ENCODE measurements around the gene SLC2A9. TPM values are rescaled to one million over a fixed set of nuclear protein-coding genes. Genes with fewer than 3 reads are reported as not detected.
"Not testable (repeated sequence)": the region's sequence is repeated elsewhere in the genome, so short reads cannot be mapped to it uniquely, and the experiment has no call there.

SLC2A9 gene
- total RNA-seq, 1 donor from 2014 or later, result 3.4 TPM

- no peak for DNase-seq (ENCODE audit: low spot score)
- no peak overlapping the region for H3K4me3 Mint-ChIP-seq
- H3K27me3 Mint-ChIP-seq (ENCODE audit: insufficient read depth), result peaks cover 24% of the 10 kb centered on the region
- no peaks in the 10 kb centered on the region for H3K36me3 Mint-ChIP-seq (ENCODE audit: low read depth)
- H3K4me1 Mint-ChIP-seq (ENCODE audit: low read depth), result peaks cover 13% of the 10 kb centered on the region
- no peaks in the 10 kb centered on the region for H3K9me3 Mint-ChIP-seq
- H3K27ac Mint-ChIP-seq, result no peak overlapping the region
- intact Hi-C loops (cut with micrococcal nuclease), result loop anchor here (2.0 to 10.0 kb wide), 3 partner anchors 195 to 923 kb away; no protein-coding TSS in a partner anchor
Observed at GRCh38 chr4:9811806-9812205, 209.5 kb downstream of the SLC2A9 start.

GRCh38 chr4:9808077-9808476 is 213.2 kb downstream of the SLC2A9 start:
- Mint-ChIP-seq H3K4me1 (ENCODE audit: low read depth) (peaks cover 8% of the 10 kb centered on the region), H3K27ac (no peak overlapping the region), H3K27me3 (ENCODE audit: insufficient read depth) (peaks cover 18% of the 10 kb centered on the region), H3K9me3 (no peaks in the 10 kb centered on the region), H3K4me3 (no peak overlapping the region), H3K36me3 (ENCODE audit: low read depth) (no peaks in the 10 kb centered on the region)
- intact Hi-C loops (cut with micrococcal nuclease), result no loop called here
- DNase-seq (ENCODE audit: low spot score), result no peak

- Mint-ChIP-seq H3K4me3 (no peak overlapping the region), H3K27ac (no peak overlapping the region), H3K27me3 (ENCODE audit: insufficient read depth) (peaks cover 16% of the 10 kb centered on the region), H3K36me3 (ENCODE audit: low read depth) (no peaks in the 10 kb centered on the region), H3K9me3 (no peaks in the 10 kb centered on the region), H3K4me1 (ENCODE audit: low read depth) (no peaks in the 10 kb centered on the region)
- intact Hi-C loops (cut with micrococcal nuclease), result no loop called here
- no peak for DNase-seq (ENCODE audit: low spot score)
Observed at GRCh38 chr4:9804918-9805317, 216.4 kb downstream of the SLC2A9 start.

- H3K4me3 Mint-ChIP-seq, result no peak overlapping the region
- no peaks in the 10 kb centered on the region for H3K9me3 Mint-ChIP-seq
- DNase-seq (ENCODE audit: low spot score), result no peak
- H3K4me1 Mint-ChIP-seq (ENCODE audit: low read depth), result no peaks in the 10 kb centered on the region
- H3K27me3 Mint-ChIP-seq (ENCODE audit: insufficient read depth), result peaks cover 14% of the 10 kb centered on the region
- H3K27ac Mint-ChIP-seq, result no peak overlapping the region
- intact Hi-C loops (cut with micrococcal nuclease), result no loop called here
- no peaks in the 10 kb centered on the region for H3K36me3 Mint-ChIP-seq (ENCODE audit: low read depth)
Observed at GRCh38 chr4:9800848-9801247, 220.4 kb downstream of the SLC2A9 start.

- H3K4me1 Mint-ChIP-seq (ENCODE audit: low read depth); H3K4me3 Mint-ChIP-seq; H3K27me3 Mint-ChIP-seq (ENCODE audit: insufficient read depth); H3K36me3 Mint-ChIP-seq (ENCODE audit: low read depth); DNase-seq (ENCODE audit: low spot score); H3K27ac Mint-ChIP-seq; intact Hi-C loops (cut with micrococcal nuclease); H3K9me3 Mint-ChIP-seq: not testable (repeated sequence)
Observed at GRCh38 chr4:9796641-9797040, 224.7 kb downstream of the SLC2A9 start.

- Mint-ChIP-seq H3K9me3 (no peaks in the 10 kb centered on the region), H3K4me1 (ENCODE audit: low read depth) (no peaks in the 10 kb centered on the region), H3K27me3 (ENCODE audit: insufficient read depth) (peaks cover 18% of the 10 kb centered on the region), H3K36me3 (ENCODE audit: low read depth) (no peaks in the 10 kb centered on the region), H3K4me3 (no peak overlapping the region), H3K27ac (no peak overlapping the region)
- intact Hi-C loops (cut with micrococcal nuclease), result no loop called here
- no peak for DNase-seq (ENCODE audit: low spot score)
Observed at GRCh38 chr4:9792381-9792780, 228.9 kb downstream of the SLC2A9 start.

- H3K4me3 Mint-ChIP-seq; H3K9me3 Mint-ChIP-seq; intact Hi-C loops (cut with micrococcal nuclease); H3K36me3 Mint-ChIP-seq (ENCODE audit: low read depth); H3K4me1 Mint-ChIP-seq (ENCODE audit: low read depth); DNase-seq (ENCODE audit: low spot score); H3K27ac Mint-ChIP-seq: not testable (repeated sequence)
- H3K27me3 Mint-ChIP-seq (ENCODE audit: insufficient read depth), result peaks cover 43% of the 10 kb centered on the region
Observed at GRCh38 chr4:9785891-9786290, 235.4 kb downstream of the SLC2A9 start.

GRCh38 chr4:9782136-9782436 is 239.2 kb downstream of the SLC2A9 start:
- no peak for DNase-seq (ENCODE audit: low spot score)
- Mint-ChIP-seq H3K27me3 (ENCODE audit: insufficient read depth) (peaks cover 35% of the 10 kb centered on the region), H3K36me3 (ENCODE audit: low read depth) (no peaks in the 10 kb centered on the region), H3K4me3 (no peak overlapping the region), H3K27ac (no peak overlapping the region), H3K4me1 (ENCODE audit: low read depth) (no peaks in the 10 kb centered on the region), H3K9me3 (no peaks in the 10 kb centered on the region)
- intact Hi-C loops (cut with micrococcal nuclease), result no loop called here

- Mint-ChIP-seq H3K9me3 (no peaks in the 10 kb centered on the region), H3K27me3 (ENCODE audit: insufficient read depth) (peaks cover 32% of the 10 kb centered on the region), H3K4me1 (ENCODE audit: low read depth) (no peaks in the 10 kb centered on the region), H3K36me3 (ENCODE audit: low read depth) (no peaks in the 10 kb centered on the region), H3K27ac (no peak within 1 kb of the TSS), H3K4me3 (no peak within 1 kb of the TSS)
- intact Hi-C loops (cut with micrococcal nuclease), result no loop called here
- DNase-seq (ENCODE audit: low spot score), result no peak
Observed at GRCh38 chr4:9781343-9782135, 239.8 kb downstream of the SLC2A9 start, which contains the start of gene DRD5. DRD5 (plus strand) TSS chr4:9781634; CDS start chr4:9782030, 396 bp downstream.

Other genes starting within 250 kb of the SLC2A9 start
- not detected in 2 replicates for gene DRD5, start 239.9 kb downstream of the SLC2A9 start, total RNA-seq
- 449 and 453 TPM in 2 replicates for gene WDR1, start 95.3 kb upstream of the SLC2A9 start, total RNA-seq